ENCODE results near the gene AGBL3.

The AGBL3 gene

DNA sequence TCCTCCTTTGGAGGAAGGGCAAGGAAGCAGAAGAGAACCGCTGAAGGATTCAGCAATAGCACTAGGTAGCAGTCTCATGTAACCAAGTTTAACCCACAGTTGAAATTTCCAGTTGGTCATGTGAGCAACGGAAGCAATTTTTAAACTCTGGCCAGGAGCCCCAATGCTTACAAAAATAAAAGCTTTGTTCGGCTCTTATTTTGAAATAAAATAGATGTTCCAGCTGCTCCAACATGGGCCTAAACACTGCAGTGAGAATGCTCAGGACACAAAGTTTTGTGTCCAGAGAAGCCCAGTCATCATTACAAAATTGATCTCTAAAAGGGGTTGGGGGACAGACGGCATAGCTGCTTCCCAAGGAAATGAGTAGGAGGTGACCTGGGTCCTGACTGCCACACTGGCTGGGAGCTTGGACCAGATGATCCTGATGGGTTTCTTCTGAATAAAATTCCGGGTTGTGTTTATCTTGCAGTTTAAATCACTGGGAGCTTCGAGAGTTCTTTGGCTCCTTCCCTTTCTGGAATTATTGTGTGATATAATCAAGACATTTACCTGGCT is 161.1 kb downstream of the AGBL3 start:
- DNase-seq (ENCODE audit: low read depth in 2 of 2): no peak

DNA sequence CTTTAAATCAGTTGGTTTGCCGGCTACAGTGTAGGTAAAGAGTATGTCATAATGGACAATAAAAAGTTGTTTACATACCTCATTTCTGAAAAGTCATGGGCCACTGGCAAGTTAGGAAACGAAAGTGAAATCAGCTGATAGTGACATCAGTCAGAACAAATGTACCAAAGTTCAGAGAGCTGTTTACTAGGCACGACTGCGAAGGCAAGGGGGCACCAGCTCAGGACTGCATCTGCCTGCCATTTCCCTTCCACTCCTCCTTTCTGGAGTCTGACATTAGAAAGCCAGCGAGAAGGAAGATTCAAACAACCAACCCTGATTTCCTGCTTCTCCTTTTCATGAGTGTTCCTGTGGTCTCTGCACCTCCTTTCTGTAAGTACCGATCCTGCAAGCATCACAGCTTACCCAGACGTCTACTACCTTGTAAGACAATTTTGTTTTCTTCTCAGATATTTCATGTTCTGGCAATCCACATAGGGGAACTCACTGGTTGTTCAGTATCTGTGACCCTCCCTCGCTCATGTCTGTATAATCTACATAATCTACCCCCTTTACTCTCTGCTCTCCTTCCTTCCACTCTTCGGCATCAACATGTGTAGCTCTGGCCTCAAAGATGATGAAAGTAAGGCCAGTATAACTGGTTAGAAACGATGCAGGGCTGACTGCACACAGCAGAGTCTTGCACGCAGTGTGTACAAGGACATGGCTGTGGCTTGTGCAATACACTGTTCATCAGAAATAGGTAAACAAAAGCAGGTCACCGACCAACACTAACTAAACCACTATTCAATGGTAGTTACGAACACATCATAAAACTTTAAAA is 161.8 kb downstream of the AGBL3 start, which contains the start of gene TMEM140:
TMEM140 (plus strand) TSS at position 174 of the 823 bp plus-strand sequence. CDS start 16,370 bp downstream, outside the sequence.
- DNase-seq (ENCODE audit: low read depth in 2 of 2): peak in 1 of 2 donors; percentile 51

DNA sequence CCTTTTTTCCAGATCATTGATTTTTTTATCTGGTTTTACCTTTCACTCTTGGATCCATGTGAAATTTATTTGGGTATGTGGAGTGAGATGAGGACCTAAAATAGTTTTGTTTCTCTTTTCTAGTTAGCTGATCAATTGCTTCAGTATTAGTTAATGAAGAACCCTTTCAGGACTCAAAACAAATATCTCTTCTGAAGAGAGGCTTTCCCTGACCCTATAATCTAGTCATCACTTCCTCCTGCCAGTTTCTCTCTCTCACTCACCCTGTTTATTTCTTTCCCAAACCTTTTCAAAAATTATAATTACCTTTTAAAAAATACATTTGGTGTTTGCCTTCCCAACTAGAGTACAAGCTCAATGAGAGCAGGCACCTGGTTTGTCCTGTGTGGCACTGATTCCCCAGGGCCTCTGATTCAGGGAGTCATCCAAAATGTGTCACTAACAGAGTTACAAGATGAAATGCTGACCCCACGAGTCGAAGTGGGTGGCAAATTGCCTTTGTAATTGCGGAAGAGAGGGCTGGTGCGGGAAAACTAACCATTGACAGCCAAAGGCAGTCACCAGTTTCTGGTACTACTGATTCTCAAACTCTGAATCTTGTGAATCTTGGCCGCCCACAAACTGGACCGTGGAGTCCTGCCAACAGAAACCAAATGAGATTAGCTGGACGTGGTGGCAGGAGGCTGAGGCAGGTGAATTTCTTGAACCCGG is 163.9 kb downstream of the AGBL3 start:
- DNase-seq (ENCODE audit: low read depth in 2 of 2): no peak

GRCh38 chr7:135151132-135151531 is 164.8 kb downstream of the AGBL3 start:
- DNase-seq (ENCODE audit: low read depth in 2 of 2): no peak

GRCh38 chr7:135151533-135151932 is 165.2 kb downstream of the AGBL3 start:
- DNase-seq (ENCODE audit: low read depth in 2 of 2): no peak

DNA sequence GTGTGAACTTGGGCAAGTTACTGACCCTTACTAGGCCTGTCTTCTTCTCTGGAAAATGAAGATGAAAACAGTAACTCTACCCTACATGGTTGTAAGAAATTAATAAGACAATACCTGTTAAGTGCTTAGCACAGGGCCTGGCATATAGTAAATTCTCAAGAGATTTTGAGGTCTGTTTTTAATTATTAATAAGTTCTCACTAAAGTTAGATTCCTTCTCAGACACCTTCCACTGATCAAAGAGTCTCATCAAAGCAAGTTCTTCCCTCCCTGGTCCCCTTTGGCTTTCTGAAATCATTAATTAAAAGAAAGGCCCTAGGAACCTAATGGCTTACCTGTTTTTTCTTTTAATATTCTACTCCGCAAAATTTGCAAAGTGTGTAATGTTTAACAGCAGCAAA is 166.1 kb downstream of the AGBL3 start:
- no peak for DNase-seq (ENCODE audit: low read depth in 2 of 2)

DNA sequence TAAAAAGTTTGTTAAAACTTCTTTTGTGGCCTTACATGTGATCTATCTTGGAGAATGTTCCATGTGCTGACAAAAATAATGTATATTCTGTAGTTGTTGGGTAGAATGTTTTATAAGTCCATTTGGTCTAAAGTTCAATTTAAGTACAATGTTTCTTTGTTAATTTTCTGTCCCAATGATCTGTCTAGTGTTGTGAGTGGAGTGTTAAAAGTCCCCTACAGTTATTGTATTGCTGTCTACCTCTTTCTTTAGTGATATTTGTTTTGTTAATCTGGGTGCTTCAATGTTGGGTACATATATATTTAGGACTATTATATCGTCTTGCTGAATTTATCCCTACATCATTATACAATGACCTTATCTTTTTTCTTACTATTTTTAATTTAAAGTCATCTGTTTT is 168.4 kb downstream of the AGBL3 start:
- no peak for DNase-seq (ENCODE audit: low read depth in 2 of 2)

DNA sequence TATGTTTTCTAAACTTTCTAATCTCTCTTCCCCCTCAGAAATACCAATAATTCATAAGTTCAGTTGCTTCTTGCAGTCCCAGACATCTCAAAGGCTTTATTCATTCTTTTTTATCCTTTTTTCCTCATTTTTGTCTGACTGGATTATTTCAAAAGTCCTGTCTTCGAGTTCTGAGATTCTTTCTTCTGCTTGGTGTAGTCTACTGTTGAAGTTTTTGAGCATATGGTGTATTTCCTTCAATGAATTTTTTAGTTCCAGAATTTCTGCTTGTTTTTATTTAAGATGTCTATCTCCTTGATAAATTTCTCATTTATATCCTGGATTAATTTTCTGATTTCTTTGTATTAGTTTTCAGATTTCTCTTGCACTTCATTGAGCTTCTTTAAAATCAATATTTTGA is 170.0 kb downstream of the AGBL3 start:
- DNase-seq (ENCODE audit: low read depth in 2 of 2): no peak

GRCh38 chr7:135158141-135158655 is 171.9 kb downstream of the AGBL3 start:
- no peak for DNase-seq (ENCODE audit: low read depth in 2 of 2)

GRCh38 chr7:135158874-135159273 is 172.6 kb downstream of the AGBL3 start:
- no peak for DNase-seq (ENCODE audit: low read depth in 2 of 2)

GRCh38 chr7:135159359-135160085 is 173.2 kb downstream of the AGBL3 start:
- no peak for DNase-seq (ENCODE audit: low read depth in 2 of 2)

- DNase-seq (ENCODE audit: low read depth in 2 of 2): no peak
These were observed 174.0 kb downstream of the AGBL3 start for GRCh38 chr7:135160098-135160857.

DNA sequence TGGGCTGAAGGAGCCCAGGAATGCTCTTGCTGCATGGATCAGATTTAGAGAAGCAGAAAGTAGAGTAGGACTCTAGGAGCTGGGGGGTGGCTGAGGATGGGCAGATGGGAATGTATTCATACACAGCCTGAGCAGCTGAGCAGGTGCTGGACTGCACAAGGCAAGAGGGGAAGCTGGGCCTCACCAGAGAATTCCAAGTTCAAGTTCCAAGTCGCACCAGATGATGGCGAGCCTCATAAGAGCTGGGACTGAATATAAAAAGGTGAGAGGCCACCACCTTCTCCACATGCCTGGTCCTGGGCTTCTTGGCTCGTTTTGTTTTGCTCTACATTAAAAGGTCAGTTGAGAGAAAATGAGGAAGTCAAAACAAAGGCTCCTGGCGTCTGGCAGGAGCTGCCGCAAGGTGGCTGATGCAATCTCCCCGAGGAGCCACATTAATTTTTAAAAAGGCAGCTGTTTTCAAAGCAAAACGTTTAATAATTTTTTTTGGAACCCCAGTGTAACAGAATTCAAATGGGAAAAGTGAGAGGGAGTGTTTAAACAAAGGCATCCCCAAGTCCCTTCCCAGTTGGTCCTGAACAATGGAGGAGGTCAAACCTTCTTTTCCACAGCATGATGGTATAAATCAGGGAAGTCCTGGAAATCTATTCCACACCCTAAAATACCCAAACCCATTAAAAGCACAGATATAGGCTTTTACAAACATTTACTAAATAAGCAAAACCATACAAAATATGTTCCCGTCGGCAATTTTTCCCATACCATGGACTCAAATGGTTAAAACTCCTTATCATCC is 174.7 kb downstream of the AGBL3 start:
- DNase-seq (ENCODE audit: low read depth in 2 of 2): no peak

DNA sequence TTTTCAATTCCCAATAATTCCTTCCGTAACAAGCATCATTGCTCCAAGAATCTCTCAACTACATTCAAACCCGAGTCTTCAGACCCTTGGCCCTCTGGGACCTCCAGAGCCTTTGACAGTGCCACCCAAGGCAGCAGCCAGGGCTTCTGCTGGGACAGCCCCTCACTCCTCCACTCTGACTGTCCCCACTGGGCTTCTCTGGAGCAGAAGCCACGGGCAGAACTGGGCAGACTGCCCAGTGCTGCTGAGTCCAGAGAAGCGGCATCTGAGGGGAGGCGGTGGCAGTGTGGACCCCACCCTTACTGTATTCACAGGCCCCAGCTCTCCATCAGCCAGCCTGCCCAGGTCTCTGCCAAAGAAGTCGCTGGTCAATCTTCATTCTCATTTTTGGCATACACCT is 175.4 kb downstream of the AGBL3 start:
- no peak for DNase-seq (ENCODE audit: low read depth in 2 of 2)

DNA sequence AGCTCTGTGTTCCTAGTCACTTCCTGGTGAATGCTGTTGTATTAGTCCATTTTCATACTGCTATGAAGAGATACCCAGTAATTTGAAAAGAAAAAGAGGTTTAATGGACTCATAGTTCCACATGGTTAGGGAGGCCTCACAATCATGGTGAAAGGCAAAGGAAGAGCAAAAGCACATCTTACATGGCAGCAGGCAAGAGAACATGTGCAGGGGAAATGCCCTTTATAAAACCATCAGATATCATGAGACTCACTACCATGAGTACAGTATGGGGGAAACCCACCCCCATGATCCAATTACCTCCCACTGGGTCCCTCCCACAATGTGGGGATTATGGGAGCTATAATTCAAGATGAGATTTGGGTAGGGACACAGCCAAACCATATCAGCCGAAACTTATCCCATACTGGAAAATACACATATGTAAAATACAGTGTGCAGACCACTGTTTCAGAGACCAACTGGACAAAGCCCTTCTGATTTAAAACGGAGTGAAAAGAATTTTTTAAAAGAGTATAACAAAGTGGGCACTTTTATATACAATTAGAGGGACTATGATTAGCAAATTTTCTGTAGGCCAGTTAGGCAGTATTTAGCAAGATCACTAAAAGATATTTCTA is 176.2 kb downstream of the AGBL3 start:
- no peak for DNase-seq (ENCODE audit: low read depth in 2 of 2)

GRCh38 chr7:135164357-135165061 is 178.2 kb downstream of the AGBL3 start:
- DNase-seq (ENCODE audit: low read depth in 2 of 2): no peak

- DNase-seq (ENCODE audit: low read depth in 2 of 2): no peak
These were observed 179.6 kb downstream of the AGBL3 start for GRCh38 chr7:135165862-135166261.

- no peak for DNase-seq (ENCODE audit: low read depth in 2 of 2)
These were observed 180.2 kb downstream of the AGBL3 start for GRCh38 chr7:135166338-135166990.

All from stimulated activated CD4-positive, alpha-beta T cell treated with anti-CD3 and anti-CD28 coated beads, Interleukin-1b, Interleukin-23, amount 100 ng/mL, for 4 hours (primary cell).